ENCODE measurements around the gene KLHL8. TPM values are rescaled to one million over a fixed set of nuclear protein-coding genes. Genes with fewer than 3 reads are reported as not detected.

KLHL8 gene
- total and polyA plus RNA-seq, 7 donors = 5.1 to 33.8 (median 18.4) TPM

DNA sequence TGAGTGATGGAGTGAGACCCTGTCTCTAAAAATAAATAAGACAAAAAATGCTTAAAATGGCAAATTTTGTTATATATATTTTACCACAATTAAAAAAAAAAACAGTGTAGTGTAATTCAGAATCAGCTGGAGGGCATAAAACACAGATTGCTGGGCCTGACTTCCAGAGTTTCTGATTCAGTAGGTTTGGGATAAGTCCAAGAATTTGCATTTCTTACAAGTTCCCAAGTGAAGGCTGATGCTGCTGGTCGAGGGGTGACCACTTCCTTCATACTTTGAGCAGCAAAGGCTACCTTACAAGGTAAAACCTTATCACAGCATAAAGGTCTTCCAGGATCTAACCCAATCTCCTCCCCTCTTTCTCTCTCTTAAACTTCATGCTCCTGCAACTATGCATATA, 40.7 kb downstream of the KLHL8 start:
- no peak overlapping the region for H3K27ac ChIP-seq
- WGBS, 3 donors = 64 to 80% (median 73%) methylated on average over 1 of the region's 1 CpG
- intact Hi-C loops (cut with DNase I) = no loop called here
- H3K27me3 ChIP-seq (ENCODE audit: insufficient read depth in 3 of 3, low read length in 2 of 3) = no peaks in the 10 kb centered on the region
- ATAC-seq = no peak
- no peaks in the 10 kb centered on the region for H3K4me1 ChIP-seq
- no peaks in the 10 kb centered on the region for H3K9me3 ChIP-seq
- no peak for DNase-seq
- TF ChIP-seq, protein P1, sequence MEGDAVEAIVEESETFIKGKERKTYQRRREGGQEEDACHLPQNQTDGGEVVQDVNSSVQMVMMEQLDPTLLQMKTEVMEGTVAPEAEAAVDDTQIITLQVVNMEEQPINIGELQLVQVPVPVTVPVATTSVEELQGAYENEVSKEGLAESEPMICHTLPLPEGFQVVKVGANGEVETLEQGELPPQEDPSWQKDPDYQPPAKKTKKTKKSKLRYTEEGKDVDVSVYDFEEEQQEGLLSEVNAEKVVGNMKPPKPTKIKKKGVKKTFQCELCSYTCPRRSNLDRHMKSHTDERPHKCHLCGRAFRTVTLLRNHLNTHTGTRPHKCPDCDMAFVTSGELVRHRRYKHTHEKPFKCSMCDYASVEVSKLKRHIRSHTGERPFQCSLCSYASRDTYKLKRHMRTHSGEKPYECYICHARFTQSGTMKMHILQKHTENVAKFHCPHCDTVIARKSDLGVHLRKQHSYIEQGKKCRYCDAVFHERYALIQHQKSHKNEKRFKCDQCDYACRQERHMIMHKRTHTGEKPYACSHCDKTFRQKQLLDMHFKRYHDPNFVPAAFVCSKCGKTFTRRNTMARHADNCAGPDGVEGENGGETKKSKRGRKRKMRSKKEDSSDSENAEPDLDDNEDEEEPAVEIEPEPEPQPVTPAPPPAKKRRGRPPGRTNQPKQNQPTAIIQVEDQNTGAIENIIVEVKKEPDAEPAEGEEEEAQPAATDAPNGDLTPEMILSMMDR (IDR thresholded peaks at IDR 0.05) = no peak
- no peak overlapping the region for H3K4me3 ChIP-seq
- H3K36me3 ChIP-seq (ENCODE audit: insufficient read depth in 1 of 2, low read depth in 1 of 2) = peaks cover 0 to 33% of the 10 kb centered on the region in 2 donors

DNA sequence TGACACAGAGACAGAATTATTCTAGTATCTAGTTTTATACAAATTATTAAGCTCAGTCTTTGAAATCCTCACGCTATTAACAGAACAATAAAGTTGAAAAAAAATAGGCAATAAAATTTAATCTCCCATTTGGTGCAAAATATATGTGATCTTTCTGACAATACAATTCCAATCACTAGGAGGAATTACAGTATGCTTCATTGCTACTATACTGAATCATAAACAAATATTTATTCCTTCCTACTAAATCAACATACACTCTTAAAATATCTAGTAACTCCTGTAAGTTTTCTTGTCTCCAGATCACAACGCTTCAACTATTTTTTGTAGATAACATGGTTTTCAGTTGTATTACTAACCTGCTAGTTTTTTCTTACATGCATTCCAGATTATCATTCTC, 45.7 kb downstream of the KLHL8 start:
- TF ChIP-seq, protein P1 (IDR thresholded peaks at IDR 0.05) = no peak
- peaks cover 0 to 44% of the 10 kb centered on the region in 2 donors for H3K36me3 ChIP-seq (ENCODE audit: insufficient read depth in 1 of 2, low read depth in 1 of 2)
- no peak overlapping the region for H3K4me3 ChIP-seq
- H3K4me1 ChIP-seq = no peaks in the 10 kb centered on the region
- WGBS, 3 donors = 94 to 99% (median 96%) methylated on average over 2 of the region's 2 CpGs
- H3K9me3 ChIP-seq = no peaks in the 10 kb centered on the region
- intact Hi-C loops (cut with DNase I) = no loop called here
- ATAC-seq (no peak), DNase-seq (no peak)
- H3K27me3 ChIP-seq (ENCODE audit: insufficient read depth in 3 of 3, low read length in 2 of 3) = no peaks in the 10 kb centered on the region
- no peak overlapping the region for H3K27ac ChIP-seq

- no peaks in the 10 kb centered on the region for H3K4me1 ChIP-seq
- DNase-seq = no peak
- H3K27ac ChIP-seq = no peak overlapping the region
- H3K4me3 ChIP-seq = no peak overlapping the region
- H3K9me3 ChIP-seq = no peaks in the 10 kb centered on the region
- TF ChIP-seq, protein P1 (IDR thresholded peaks at IDR 0.05) = no peak
- no peaks in the 10 kb centered on the region for H3K27me3 ChIP-seq (ENCODE audit: insufficient read depth in 3 of 3, low read length in 2 of 3)
- WGBS, 3 donors = 97 to 100% (median 99%) methylated on average over 2 of the region's 2 CpGs
- H3K36me3 ChIP-seq (ENCODE audit: insufficient read depth in 1 of 2, low read depth in 1 of 2) = peaks cover 3 to 50% of the 10 kb centered on the region in 2 donors
- intact Hi-C loops (cut with DNase I) = no loop called here
- ATAC-seq = no peak
These were observed 48.5 kb downstream of the KLHL8 start for GRCh38 chr4:87171944-87172343.

DNA sequence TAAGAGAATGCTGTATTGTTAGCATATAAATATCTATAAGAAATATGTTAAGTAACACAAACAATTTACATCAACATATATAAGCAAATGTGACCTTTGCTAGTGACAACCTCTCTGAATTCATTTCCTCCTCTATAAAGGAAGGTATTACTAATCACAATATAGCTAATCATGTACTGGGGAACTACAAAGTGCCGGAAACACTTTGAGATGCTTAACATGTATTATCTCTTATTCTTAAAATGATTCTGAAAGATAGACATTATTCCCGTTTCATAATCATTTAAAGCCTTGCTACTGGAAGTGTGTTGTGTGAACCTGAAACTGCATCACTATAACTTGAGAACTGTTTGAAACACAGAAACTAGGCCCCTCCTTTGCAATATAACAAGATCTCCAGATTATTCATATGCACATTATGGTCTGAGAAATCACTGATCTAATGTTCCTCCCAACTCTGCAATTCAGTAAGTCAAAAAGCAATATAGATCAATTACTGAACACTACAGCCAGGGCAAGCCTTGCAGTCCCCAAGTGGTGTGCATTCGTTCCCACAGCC, 54.0 kb downstream of the KLHL8 start:
- TF ChIP-seq, protein P1 (IDR thresholded peaks at IDR 0.05) = no peak
- no peak for ATAC-seq

GRCh38 chr4:87165892-87166291, 54.5 kb downstream of the KLHL8 start:
- intact Hi-C loops (cut with DNase I) = no loop called here
- Histone ChIP-seq H3K27me3 (ENCODE audit: insufficient read depth in 3 of 3, low read length in 2 of 3) (no peaks in the 10 kb centered on the region), H3K4me1 (no peaks in the 10 kb centered on the region), H3K27ac (no peak overlapping the region), H3K36me3 (ENCODE audit: insufficient read depth in 1 of 2, low read depth in 1 of 2) (peaks cover 9 to 75% of the 10 kb centered on the region in 2 donors), H3K4me3 (no peak overlapping the region), H3K9me3 (no peaks in the 10 kb centered on the region)
- ATAC-seq (no peak), DNase-seq (no peak)
- 85 to 100% (median 95%) methylated on average over 1 of the region's 1 CpG for WGBS, 3 donors
- TF ChIP-seq, protein P1 (IDR thresholded peaks at IDR 0.05) = no peak

More for the DNA sequence above, 54.0 kb downstream of the KLHL8 start:
- WGBS, 3 donors = 90 to 97% (median 91%) methylated on average over 3 of the region's 3 CpGs
- Histone ChIP-seq H3K36me3 (ENCODE audit: insufficient read depth in 1 of 2, low read depth in 1 of 2) (peaks cover 9 to 71% of the 10 kb centered on the region in 2 donors), H3K4me3 (no peak overlapping the region), H3K27ac (no peak overlapping the region), H3K9me3 (no peaks in the 10 kb centered on the region), H3K27me3 (ENCODE audit: insufficient read depth in 3 of 3, low read length in 2 of 3) (no peaks in the 10 kb centered on the region), H3K4me1 (no peaks in the 10 kb centered on the region)
- DNase-seq = no peak
- intact Hi-C loops (cut with DNase I) = no loop called here
